Endothelial cell of umbilical vein (primary cell): Measurements from ENCODE around the gene ZNF662. TPM values are rescaled to one million over a fixed set of nuclear protein-coding genes. Genes with fewer than 3 reads are reported as not detected.

Experiments used
- BruUV-seq: library from RNA; stranded (reverse); fragments of 400-500 nt; replicated peaks from 2 replicates; lab custom pipeline; 2021; lab: Mats Ljungman, UMichigan
- CTCF ChIA-PET: fragments of 300-600, 350-600 bp; sonication (Branson Sonifier 250); formaldehyde crosslinking; loops from one replicate; lab custom pipeline; 2021; ENCODE audit warnings: antibody characterized with exemption, inconsistent platforms; lab: Charles Lee
- POLR2A ChIA-PET: fragments of 300-600, 350-600 bp; sonication (Branson Sonifier 250); formaldehyde crosslinking; loops from one replicate; lab custom pipeline; 2021; ENCODE audit warnings: antibody characterized with exemption, inconsistent platforms; lab: Charles Lee
- DNase-seq: peaks from one replicate; pipeline ENCODE4 v3.0.0-alpha.2; 2011; ENCODE audit warnings: low read depth, low spot score
- FAIRE-seq: peaks from 2 replicates; lab custom pipeline; 2011; peaks lifted over from hg19 to GRCh38; lab: Jason Lieb, UNC
- H2AFZ ChIP-seq: 2 replicates; pipeline ENCODE4 v1.6.0; 2012; ENCODE audit warnings: low read depth, low read length, control low read depth, inconsistent platforms
- H3K27ac ChIP-seq: 2 replicates; pipeline ENCODE4 v1.5.1; 2011; ENCODE audit warnings: low read depth, mild to moderate bottlenecking, control low read depth, low read length, moderate library complexity; ENCODE audit not compliant: insufficient read depth
- H3K27me3 ChIP-seq, 2 experiments: 2 replicates each; pipeline versions ENCODE4 v1.6.0 to v1.6.1; 2011; ENCODE audit warnings: low read length in 2 of 2, mixed read lengths in 1 of 2; ENCODE audit not compliant: control insufficient read depth in 2 of 2, insufficient read depth in 2 of 2
- H3K36me3 ChIP-seq, 2 experiments: 2 replicates in 1 of 2; 3 replicates in 1 of 2; pipeline ENCODE4 v1.5.1; 2011; ENCODE audit warnings: low read length in 2 of 2, mild to moderate bottlenecking in 1 of 2, moderate library complexity in 1 of 2; ENCODE audit not compliant: control insufficient read depth in 2 of 2, insufficient read depth in 2 of 2; ENCODE audit errors: extremely low read depth in 1 of 2
- H3K4me1 ChIP-seq: 3 replicates; pipeline ENCODE4 v1.5.1; 2011; ENCODE audit warnings: mild to moderate bottlenecking, low read length; ENCODE audit not compliant: control insufficient read depth, insufficient read depth; ENCODE audit errors: extremely low read depth
- H3K4me2 ChIP-seq: 2 replicates; pipeline ENCODE4 v1.6.1; 2011; ENCODE audit warnings: low read length, control low read depth, mixed read lengths; ENCODE audit not compliant: insufficient read depth
- H3K4me3 ChIP-seq, 3 experiments: fragments of 200-600 bp in 1 of 3; sonication (generic), shearing (Covaris generic) in 1 of 3; replicated peaks in 1 of 3; 2 replicates each; pipeline ENCODE4 v1.5.1; 2011 to 2016; ENCODE audit warnings: control low read depth in 3 of 3, low read length in 3 of 3, mild to moderate bottlenecking in 2 of 3, inconsistent platforms in 1 of 3, low read depth in 1 of 3, moderate library complexity in 1 of 3; ENCODE audit not compliant: insufficient read depth in 1 of 3
- H3K79me2 ChIP-seq: 2 replicates; pipeline ENCODE4 v1.6.0; 2012; ENCODE audit warnings: low read length, inconsistent platforms; ENCODE audit not compliant: control insufficient read depth, insufficient read depth
- H3K9ac ChIP-seq: replicated peaks from 2 replicates; pipeline ENCODE3; 2011; ENCODE audit warnings: low read length, control low read depth; ENCODE audit not compliant: insufficient read depth; ENCODE audit errors: extremely low read depth
- H3K9me1 ChIP-seq: replicated peaks from 3 replicates; pipeline ENCODE4 v1.6.0; 2011; ENCODE audit warnings: mild to moderate bottlenecking, low read length; ENCODE audit not compliant: control insufficient read depth, insufficient read depth; ENCODE audit errors: extremely low read depth
- H3K9me3 ChIP-seq: replicated peaks from 2 replicates; pipeline ENCODE4 v1.5.1; 2012; ENCODE audit warnings: low read length, inconsistent platforms; ENCODE audit not compliant: control insufficient read depth, insufficient read depth
- H4K20me1 ChIP-seq: replicated peaks from 2 replicates; pipeline ENCODE3; 2011; ENCODE audit warnings: mild to moderate bottlenecking, low read length; ENCODE audit not compliant: control insufficient read depth, insufficient read depth; ENCODE audit errors: extremely low read depth
- EZH2 ChIP-seq: IDR thresholded peaks from 2 replicates; pipeline ENCODE4 v1.6.1; 2012; ENCODE audit warnings: borderline replicate concordance, low read depth, mild to moderate bottlenecking, moderate library complexity, low read length, inconsistent platforms; ENCODE audit not compliant: severe bottlenecking
- FOS ChIP-seq: IDR thresholded peaks from 2 replicates; pipeline ENCODE4 v1.6.1; 2011; ENCODE audit warnings: mild to moderate bottlenecking, low read length, moderate library complexity, borderline replicate concordance; ENCODE audit not compliant: insufficient read depth
- GATA2 ChIP-seq: IDR thresholded peaks from 2 replicates; pipeline ENCODE4 v1.7.0; 2011; ENCODE audit warnings: low read depth, mild to moderate bottlenecking, moderate library complexity, mixed read lengths, low read length; ENCODE audit not compliant: insufficient read length, insufficient read depth
- JUN ChIP-seq: IDR thresholded peaks from 2 replicates; pipeline ENCODE4 v1.6.1; 2011; ENCODE audit warnings: borderline replicate concordance, low read depth; ENCODE audit not compliant: insufficient read length, insufficient read depth
- MYC ChIP-seq: IDR thresholded peaks from one replicate; pipeline ENCODE4 v1.6.1; 2011; ENCODE audit warnings: mild to moderate bottlenecking, low read depth, low read length
- POLR2A ChIP-seq: IDR thresholded peaks from 2 replicates; pipeline ENCODE4 v1.6.1; 2012; ENCODE audit warnings: low read depth, mild to moderate bottlenecking, control low read depth, low read length
- POLR2AphosphoS5 ChIP-seq: IDR thresholded peaks from 2 replicates; pipeline ENCODE4 v1.6.1; 2012; ENCODE audit warnings: low read depth, mild to moderate bottlenecking, control low read depth, low read length, moderate library complexity; ENCODE audit not compliant: insufficient read depth
- dilution Hi-C: fragments of 300-500 bp; cut with MboI; formaldehyde crosslinking; loops from one replicate; pipeline ENCODE4 v1.15.0; 2019; ENCODE audit warnings: low sequenced_read_pairs; ENCODE audit not compliant: extremely low pct_ligation_motif_present
- intact Hi-C: fragments of 100-400 bp; cut with micrococcal nuclease; formaldehyde crosslinking; loops from one replicate; pipeline ENCODE4 v1.10.0; 2022
- polyA plus RNA-seq, 4 experiments: library from polyadenylated mRNA; depleted of rRNA in 3 of 4; stranded (reverse) in 3 of 4; unstranded in 1 of 4; fragments of >200 nt; gene quantifications; 2 replicates each; pipeline versions ENCODE4 v1.2.1 to v1.2.3, GENCODE V29; 2011 to 2012; ENCODE audit warnings: missing spikeins in 1 of 4
- total RNA-seq: library from RNA; stranded (reverse); gene quantifications from 2 replicates; pipeline ENCODE4 v1.2.3, GENCODE V29; 2021
- TF ChIP-seq, protein P1 (sequence below), 2 donors: IDR thresholded peaks; 1 replicate in 1 of 2; 2 replicates in 1 of 2; pipeline ENCODE4 v1.5.1; 2011; ENCODE audit warnings: low read length in 2 of 2, mild to moderate bottlenecking in 2 of 2, moderate library complexity in 2 of 2, control low read depth in 1 of 2, inconsistent platforms in 1 of 2, low read depth in 1 of 2; ENCODE audit not compliant: insufficient read depth in 1 of 2; ENCODE audit errors: extremely low read depth in 1 of 2
- TF ChIP-seq, protein P2 (sequence below): IDR thresholded peaks from 2 replicates; pipeline ENCODE4 v1.6.1; 2011; ENCODE audit not compliant: insufficient read depth, insufficient read length

ZNF662 gene
- total and polyA plus RNA-seq, 2 donors (not counting 3 experiments of a cell fraction or from before 2014, with no cell fraction given), result 0.84 to 4.3 TPM

DNA sequence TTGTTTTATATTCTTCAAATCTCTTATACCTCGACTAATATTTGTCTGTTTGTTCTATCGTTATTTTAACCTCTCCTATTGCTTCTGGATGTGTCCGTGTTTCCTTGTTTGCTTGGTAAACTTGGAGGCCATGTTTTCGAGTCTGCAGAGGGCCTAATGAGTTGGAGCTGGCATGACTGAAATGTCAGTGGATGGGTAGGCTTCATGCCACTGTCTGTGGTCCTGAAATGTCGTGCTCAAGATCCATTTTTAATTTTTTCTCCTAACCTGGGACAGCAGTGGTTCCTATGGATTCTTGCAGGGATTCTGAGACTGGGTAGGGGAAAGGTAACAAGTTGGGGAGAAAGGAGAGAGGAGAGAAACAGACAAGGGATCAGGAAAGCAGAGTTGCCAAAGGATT, 54.3 kb downstream of the ZNF662 start:
- Histone ChIP-seq H3K79me2 (no peaks in the 10 kb centered on the region), H3K4me1 (no peaks in the 10 kb centered on the region), H3K9ac (no peak overlapping the region), H3K4me3 (no peak overlapping the region), H3K27me3 (peaks cover 3 to 5% of the 10 kb centered on the region in 2 experiments), H3K9me3 (no peaks in the 10 kb centered on the region), H2AFZ (no peak overlapping the region), H3K27ac (no peak overlapping the region), H3K9me1 (no peaks in the 10 kb centered on the region), H3K36me3 (no peaks in the 10 kb centered on the region), H3K4me2 (no peak overlapping the region), H4K20me1 (no peaks in the 10 kb centered on the region)
- intact Hi-C loops (loop anchor here (2.0 to 10.0 kb wide), 2 partner anchors 325 to 585 kb away; partner anchors contain the start of gene SNRK), dilution Hi-C loops (no loop called here)
- DNase-seq, result peak; percentile 9
- BruUV-seq, result no TSS peak
- TF ChIP-seq, protein P1, sequence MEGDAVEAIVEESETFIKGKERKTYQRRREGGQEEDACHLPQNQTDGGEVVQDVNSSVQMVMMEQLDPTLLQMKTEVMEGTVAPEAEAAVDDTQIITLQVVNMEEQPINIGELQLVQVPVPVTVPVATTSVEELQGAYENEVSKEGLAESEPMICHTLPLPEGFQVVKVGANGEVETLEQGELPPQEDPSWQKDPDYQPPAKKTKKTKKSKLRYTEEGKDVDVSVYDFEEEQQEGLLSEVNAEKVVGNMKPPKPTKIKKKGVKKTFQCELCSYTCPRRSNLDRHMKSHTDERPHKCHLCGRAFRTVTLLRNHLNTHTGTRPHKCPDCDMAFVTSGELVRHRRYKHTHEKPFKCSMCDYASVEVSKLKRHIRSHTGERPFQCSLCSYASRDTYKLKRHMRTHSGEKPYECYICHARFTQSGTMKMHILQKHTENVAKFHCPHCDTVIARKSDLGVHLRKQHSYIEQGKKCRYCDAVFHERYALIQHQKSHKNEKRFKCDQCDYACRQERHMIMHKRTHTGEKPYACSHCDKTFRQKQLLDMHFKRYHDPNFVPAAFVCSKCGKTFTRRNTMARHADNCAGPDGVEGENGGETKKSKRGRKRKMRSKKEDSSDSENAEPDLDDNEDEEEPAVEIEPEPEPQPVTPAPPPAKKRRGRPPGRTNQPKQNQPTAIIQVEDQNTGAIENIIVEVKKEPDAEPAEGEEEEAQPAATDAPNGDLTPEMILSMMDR (IDR thresholded peaks at IDR 0.05; ENCODE audit: extremely low read depth in 1 of 2, insufficient read depth in 1 of 2, low read depth in 1 of 2, low read length in 2 of 2), result no peak
- ChIA-PET POLR2A (no interaction called here), CTCF (interaction anchor here (0.8 to 5.9 kb wide), 8 partner anchors 21 to 1239 kb away, joined by 3 to 115 read pairs (median 16); no protein-coding TSS in a partner anchor)
- FAIRE-seq, result no peak

DNA sequence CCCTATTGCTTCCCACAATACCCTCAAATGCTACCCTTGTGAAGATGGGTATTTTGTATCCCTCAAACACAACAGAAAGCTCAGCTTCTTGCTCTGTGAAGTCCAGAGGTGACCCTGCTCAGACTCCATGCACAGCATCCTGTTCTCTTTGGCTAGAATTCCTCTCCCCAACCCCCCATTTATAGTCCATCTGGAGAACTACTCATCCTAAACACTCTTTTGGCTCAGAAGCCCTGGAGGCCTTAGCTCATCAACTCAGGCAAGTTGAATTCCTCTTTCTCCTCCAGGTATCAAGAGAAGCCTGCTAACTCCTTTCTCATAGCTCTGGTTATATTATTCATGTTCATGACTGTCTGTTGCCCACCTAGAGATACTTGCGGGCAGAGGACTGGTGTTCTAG, 54.8 kb downstream of the ZNF662 start:
- Histone ChIP-seq H3K27ac (no peak overlapping the region), H4K20me1 (no peaks in the 10 kb centered on the region), H3K4me3 (no peak overlapping the region), H3K9me1 (no peaks in the 10 kb centered on the region), H3K9me3 (no peaks in the 10 kb centered on the region), H2AFZ (no peak overlapping the region), H3K9ac (no peak overlapping the region), H3K36me3 (no peaks in the 10 kb centered on the region), H3K79me2 (no peaks in the 10 kb centered on the region), H3K27me3 (peaks cover 3 to 5% of the 10 kb centered on the region in 2 experiments), H3K4me2 (no peak overlapping the region), H3K4me1 (no peaks in the 10 kb centered on the region)
- ChIA-PET POLR2A (no interaction called here), CTCF (interaction anchor here (0.8 to 5.9 kb wide), 14 partner anchors 9 to 1275 kb away, joined by 3 to 115 read pairs (median 9); no protein-coding TSS in a partner anchor)
- no peak for TF ChIP-seq JUN
- no peak for TF ChIP-seq POLR2A
- TF ChIP-seq POLR2AphosphoS5, result no peak
- TF ChIP-seq EZH2, result no peak
- no peak for TF ChIP-seq FOS
- TF ChIP-seq, protein P2, sequence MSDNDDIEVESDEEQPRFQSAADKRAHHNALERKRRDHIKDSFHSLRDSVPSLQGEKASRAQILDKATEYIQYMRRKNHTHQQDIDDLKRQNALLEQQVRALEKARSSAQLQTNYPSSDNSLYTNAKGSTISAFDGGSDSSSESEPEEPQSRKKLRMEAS, result no peak
- no peak for TF ChIP-seq GATA2
- TF ChIP-seq, protein P1 (IDR thresholded peaks at IDR 0.05; ENCODE audit: extremely low read depth in 1 of 2, insufficient read depth in 1 of 2, low read depth in 1 of 2, low read length in 2 of 2), result no peak
- no peak for TF ChIP-seq MYC
- FAIRE-seq (no peak), DNase-seq (no peak)
- dilution Hi-C loops, result no loop called here
- BruUV-seq, result no TSS peak
- intact Hi-C loops, result loop anchor here (1.0 to 10.0 kb wide), 5 partner anchors 195 to 1238 kb away; partner anchors contain the start of gene SNRK
